ENCODE data around the gene EXD3. TPM values are rescaled to one million over a fixed set of nuclear protein-coding genes. Genes with fewer than 3 reads are reported as not detected.

EXD3 gene
- polyA plus RNA-seq, 3 donors: 16.0 to 25.3 (median 25.2) TPM

DNA sequence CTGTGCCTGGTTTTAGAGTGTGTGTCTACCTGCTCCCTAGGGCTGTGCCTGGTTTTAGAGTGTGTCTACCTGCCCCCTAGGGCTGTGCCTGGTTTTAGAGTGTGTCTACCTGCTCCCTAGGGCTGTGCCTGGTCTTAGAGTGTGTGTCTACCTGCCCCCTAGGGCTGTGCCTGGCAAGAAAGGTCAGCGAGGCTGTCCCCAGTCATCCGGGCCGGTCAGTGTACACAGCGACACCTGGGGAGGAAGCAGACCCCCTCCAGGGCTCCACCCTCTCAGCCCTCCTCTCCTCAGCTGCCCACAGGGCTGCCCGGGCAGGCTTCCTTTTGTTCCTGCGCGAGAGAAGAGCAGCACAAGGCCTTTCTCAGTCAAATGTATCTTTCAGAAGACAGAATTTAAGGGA is 125.0 kb downstream of the EXD3 start:
- no peak for DNase-seq

DNA sequence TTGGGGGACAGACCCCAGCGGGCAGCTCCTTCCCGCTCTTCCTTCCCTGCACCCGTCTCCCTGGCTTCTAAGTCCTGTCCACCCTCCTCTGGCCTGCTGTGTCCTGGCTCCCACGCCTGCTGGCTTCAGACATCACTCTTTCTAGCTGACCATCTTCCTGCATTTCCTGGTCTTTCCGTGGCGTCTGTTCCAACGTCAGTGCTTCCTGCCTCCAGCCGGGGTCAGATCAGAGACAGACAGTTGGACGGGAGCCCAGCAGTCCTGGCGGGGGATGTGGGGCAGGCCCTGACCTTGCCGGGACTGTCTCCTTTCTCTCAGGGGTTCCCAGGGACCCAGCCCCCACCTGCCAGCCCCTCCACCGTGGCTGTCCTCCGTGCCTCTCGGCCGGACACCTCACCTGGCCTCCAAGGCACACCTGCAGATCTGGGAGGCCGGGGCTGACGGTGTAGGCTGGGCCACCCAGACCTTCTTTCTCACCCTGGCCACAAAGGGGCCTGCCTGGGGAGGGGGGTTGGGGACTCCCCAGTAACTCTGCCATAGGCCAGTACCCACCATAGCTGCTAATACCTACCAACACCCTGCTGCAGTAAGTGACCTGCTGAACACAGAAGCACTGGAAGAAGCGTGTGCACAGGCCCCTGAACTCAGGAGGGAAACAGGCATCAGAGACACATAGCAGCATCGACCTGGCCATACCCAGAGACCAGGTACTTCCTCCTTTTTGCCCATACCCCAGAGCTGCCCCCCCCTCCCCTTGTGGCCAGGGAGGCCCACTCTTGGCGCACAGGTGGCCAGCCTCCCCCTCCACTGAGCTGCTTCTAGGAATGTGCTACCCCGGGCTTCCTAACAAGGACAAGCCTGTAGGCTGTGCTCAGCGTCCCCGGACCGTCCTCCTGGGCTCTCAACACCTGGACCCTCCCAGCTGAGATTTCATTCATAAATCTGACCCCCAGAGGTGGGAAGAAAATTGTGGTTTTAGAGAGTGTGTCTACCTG is 126.0 kb downstream of the EXD3 start:
- DNase-seq: no peak

- DNase-seq: no peak
Measured at GRCh38 chr9:137295849-137296669, 126.9 kb downstream of the EXD3 start.

- no peak for DNase-seq
Measured at GRCh38 chr9:137295238-137295811, 127.6 kb downstream of the EXD3 start.

- DNase-seq: no peak
Measured at GRCh38 chr9:137294681-137295237, 128.2 kb downstream of the EXD3 start.

GRCh38 chr9:137294091-137294680 is 128.8 kb downstream of the EXD3 start:
- DNase-seq: no peak

DNA sequence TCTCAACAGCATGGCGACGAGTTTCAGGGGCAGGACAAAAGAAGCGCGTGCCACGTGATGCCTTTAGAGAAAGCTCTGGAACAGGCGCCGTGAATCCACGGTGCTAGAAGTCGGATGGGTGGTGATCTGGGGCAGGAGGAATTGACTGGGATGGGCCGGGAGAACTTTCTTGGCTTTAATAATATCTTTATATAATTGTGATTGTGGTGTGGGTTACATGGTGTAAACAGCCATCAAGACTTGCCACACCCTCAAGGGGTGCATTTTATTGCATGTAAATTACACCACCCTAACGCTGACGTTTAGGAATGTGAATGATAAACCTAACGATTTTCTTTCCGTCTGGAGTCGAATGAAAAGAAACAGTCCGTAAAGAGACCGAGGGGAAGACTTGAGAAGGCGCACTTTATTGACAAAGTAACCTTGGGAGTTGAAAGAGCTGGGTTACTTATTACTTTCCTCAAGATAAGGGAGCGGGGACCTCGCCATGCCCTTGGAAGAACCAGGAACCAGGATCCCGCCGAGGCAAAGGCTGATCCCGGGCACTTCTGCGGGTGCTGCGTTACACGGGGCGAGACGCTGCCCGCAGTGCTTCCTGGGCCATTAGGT is 129.4 kb downstream of the EXD3 start:
- DNase-seq: no peak

DNA sequence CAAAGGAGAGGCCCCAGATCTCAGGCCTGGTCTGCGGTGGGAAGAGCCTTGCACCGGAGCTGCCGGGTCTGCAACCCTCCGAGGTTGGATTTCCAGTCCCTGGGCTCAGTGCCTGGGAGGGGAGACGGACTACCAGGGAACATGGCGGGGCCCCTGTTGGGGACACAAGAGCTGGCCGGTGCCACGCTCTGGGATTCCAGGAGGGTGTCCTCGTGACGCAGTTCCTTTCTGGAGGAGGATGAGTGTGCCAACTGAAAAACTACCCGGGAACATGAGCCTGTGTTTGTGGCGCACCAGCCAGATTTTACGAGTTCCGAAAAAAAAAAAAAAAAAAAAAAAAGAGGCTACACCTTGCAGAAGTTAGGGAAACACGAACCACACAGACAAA is 129.9 kb downstream of the EXD3 start:
- DNase-seq: no peak

GRCh38 chr9:137286975-137287383 is 136.0 kb downstream of the EXD3 start:
- DNase-seq: no peak

GRCh38 chr9:137281345-137282116 is 141.4 kb downstream of the EXD3 start:
- DNase-seq: no peak

- no peak for DNase-seq
Measured at GRCh38 chr9:137280474-137281344, 142.3 kb downstream of the EXD3 start.

- no peak for DNase-seq
Measured at GRCh38 chr9:137279741-137280473, 143.1 kb downstream of the EXD3 start.

DNA sequence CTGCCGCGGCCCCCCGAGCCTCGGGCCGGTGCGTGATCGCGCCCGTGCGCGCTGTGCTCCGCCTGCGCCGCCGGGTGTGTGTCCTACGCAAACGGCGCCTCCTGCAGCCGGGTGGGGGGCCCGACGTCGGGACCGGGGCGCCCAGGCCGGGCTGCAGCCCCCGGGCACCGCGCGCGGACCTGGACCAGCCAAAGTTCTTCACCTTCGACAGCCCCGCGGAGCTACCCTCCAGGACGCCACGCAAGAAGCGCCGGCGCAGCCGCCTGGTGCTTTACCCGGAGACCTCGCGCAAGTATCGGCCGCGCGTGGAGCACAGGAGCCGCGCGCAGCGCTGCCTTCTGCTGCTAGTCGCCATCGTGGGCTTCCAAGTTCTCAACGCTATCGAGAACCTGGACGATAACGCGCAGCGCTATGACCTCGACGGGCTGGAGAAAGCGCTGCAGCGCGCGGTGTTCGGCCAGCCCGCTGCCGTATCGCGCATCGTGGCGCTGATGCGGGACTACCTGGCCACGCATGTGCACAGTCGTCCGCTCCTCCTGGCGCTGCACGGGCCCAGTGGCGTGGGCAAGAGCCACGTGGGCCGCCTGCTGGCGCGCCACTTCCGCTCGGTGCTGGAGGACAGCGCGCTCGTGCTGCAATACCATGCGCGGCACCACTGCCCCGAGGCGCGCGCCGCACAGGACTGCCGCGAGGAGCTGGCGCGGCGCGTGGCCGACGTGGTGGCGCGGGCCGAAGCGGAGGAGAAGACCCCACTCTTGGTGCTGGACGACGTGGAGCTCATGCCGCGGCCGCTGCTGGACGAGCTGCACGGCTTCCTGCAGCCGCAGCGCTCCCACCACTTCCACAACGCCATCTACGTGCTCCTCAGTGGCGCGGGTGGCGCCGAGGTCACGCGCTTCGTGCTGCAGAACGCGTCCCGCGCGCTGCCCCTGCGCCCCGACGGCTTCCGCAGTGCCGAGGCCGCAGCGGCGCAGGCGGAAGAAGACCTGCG is 143.9 kb downstream of the EXD3 start:
- DNase-seq: no peak

DNA sequence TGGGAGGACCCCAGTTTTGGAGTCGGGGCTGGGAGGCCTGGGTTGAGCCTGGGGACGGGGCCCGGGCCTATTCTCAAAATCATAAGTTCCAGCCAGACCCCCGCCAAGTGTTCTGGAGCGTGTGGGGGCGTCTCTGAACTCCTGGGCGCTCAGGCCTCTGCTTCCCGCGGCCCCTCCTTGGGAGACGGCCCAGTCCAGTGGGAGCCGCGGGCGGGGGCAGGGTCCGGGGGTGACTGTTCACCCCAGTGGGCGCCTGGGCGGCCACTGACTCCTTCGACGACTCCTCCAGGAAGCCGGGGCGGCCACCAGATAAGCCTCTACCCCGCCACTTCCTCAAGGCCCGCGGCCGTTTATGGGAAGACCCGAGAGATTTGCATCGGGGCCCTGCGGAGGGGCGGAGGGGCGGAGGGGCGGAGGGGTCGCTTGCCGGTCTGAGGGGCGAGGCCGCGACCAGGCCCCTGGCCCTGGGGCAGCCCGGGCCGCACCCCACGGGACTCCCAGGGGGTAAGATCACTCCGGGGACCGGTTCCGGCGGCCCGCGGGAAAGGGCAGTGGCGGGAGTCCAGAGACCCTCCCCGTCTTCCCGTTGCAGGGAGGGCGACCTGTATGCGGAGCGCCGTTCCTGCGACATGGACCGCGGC is 144.8 kb downstream of the EXD3 start:
- no peak for DNase-seq

DNA sequence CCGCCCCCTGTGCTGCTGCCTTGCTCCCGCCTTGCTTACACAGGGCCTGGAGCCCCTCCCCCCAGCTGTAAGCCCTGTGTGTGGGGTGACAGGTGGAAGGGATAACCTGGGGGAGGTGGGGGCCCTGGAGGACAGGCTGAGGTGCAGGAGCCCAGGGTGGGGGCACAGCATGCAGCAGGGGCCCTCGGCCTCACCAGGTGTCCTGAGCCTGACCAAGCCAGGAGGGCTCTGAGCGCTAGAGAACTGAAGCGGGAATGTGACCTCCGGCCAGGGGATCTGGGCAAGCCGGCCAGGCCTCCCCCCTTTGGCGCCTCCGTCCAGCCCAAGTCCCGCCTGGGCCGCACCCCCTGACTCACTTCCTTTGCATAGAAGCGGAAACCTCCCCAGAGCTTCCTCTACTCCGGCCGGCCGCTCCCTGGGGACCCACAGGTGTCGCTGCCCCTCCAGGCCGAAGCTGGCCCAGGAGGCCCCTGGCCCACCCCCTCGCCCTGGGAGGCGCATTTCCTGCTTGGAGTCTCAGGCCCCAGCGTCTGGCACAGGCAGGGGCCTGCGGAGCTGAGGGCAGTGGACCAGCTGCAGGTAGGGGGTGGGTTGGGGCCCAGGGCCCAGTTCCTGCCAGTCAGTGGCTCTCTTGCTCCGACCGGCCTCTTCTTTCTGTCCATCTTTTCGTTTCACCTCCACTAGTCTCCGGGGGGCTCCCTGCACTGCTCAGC is 145.5 kb downstream of the EXD3 start, which contains the start of gene TOR4A:
Gene TOR4A, plus strand, starts transcription at position 398 of the 713 bp plus-strand sequence. CDS start 964 bp downstream, outside the sequence.
- no peak for DNase-seq

Data from renal pelvis (tissue), 4 donors.